Measurements from ENCODE around the gene ESF1.

GRCh38 chr20:13690943-13691342 is 93.8 kb downstream of the ESF1 start:
- no peak for TF ChIP-seq CTCF (IDR thresholded peaks at IDR 0.05)
- TF ChIP-seq POLR2A (IDR thresholded peaks at IDR 0.05) = no peak
